Measurements from ENCODE around the gene GOSR1.
"Not testable (repeated sequence)": the region's sequence is repeated elsewhere in the genome, so short reads cannot be mapped to it uniquely, and the experiment has no call there.

The GOSR1 gene

GRCh38 chr17:30547778-30548573 is 70.8 kb downstream of the GOSR1 start:
- TF ChIP-seq, protein P1, sequence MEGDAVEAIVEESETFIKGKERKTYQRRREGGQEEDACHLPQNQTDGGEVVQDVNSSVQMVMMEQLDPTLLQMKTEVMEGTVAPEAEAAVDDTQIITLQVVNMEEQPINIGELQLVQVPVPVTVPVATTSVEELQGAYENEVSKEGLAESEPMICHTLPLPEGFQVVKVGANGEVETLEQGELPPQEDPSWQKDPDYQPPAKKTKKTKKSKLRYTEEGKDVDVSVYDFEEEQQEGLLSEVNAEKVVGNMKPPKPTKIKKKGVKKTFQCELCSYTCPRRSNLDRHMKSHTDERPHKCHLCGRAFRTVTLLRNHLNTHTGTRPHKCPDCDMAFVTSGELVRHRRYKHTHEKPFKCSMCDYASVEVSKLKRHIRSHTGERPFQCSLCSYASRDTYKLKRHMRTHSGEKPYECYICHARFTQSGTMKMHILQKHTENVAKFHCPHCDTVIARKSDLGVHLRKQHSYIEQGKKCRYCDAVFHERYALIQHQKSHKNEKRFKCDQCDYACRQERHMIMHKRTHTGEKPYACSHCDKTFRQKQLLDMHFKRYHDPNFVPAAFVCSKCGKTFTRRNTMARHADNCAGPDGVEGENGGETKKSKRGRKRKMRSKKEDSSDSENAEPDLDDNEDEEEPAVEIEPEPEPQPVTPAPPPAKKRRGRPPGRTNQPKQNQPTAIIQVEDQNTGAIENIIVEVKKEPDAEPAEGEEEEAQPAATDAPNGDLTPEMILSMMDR (IDR thresholded peaks at IDR 0.05; ENCODE audit: extremely low read depth, missing control alignments): no peak
- no peak for DNase-seq (ENCODE audit: low spot score)

DNA sequence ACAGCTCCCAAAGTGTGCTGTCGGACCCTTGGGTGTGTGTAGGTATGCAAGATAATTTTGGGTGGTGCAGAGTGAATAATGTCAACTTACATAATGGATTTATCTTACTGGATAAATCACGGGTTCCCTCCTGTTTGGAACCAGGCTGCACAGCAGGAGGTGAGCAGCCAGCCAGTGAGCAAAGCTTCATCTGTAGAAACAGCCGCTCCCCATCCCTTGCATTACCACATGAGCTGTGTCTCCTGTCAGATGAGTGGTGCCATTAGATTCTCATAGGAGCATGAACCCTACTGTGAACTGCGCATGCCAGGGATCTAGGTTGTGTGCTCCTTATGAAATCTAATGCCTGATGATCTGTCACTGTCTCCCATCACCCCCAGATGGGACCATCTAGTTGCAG is 72.0 kb downstream of the GOSR1 start:
- DNase-seq (ENCODE audit: low spot score): not testable (repeated sequence)

DNA sequence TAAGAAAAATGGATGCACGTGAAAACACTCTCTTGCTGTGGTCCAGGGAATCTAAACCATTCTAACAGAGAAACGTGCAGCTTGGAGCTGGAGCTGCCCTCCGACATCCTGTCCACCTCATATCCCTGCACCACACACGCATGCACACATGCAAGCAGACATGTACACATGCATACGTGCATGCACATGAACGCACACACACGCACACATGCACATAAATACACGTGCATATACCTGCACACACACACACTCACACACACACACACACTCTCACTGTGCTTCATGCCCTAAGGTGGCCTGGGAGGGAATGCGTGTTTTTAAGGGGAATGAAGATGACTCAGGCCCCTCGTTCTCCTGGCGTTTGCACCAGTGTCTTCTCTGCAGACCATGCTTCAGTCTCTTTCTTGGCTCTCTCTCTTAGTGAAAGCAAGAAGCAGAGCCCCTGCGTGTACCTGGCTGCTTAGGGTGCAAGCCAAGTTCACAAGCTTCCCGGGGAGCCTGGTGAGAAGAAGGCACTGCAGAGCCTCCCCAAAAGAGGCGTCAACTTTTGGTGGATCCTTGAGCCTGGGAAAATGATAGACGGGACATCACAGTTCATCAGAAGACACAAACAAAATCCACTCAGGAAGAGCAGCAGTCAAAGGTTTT is 72.8 kb downstream of the GOSR1 start:
- TF ChIP-seq, protein P1 (IDR thresholded peaks at IDR 0.05; ENCODE audit: extremely low read depth, missing control alignments): no peak
- DNase-seq (ENCODE audit: low spot score): no peak

DNA sequence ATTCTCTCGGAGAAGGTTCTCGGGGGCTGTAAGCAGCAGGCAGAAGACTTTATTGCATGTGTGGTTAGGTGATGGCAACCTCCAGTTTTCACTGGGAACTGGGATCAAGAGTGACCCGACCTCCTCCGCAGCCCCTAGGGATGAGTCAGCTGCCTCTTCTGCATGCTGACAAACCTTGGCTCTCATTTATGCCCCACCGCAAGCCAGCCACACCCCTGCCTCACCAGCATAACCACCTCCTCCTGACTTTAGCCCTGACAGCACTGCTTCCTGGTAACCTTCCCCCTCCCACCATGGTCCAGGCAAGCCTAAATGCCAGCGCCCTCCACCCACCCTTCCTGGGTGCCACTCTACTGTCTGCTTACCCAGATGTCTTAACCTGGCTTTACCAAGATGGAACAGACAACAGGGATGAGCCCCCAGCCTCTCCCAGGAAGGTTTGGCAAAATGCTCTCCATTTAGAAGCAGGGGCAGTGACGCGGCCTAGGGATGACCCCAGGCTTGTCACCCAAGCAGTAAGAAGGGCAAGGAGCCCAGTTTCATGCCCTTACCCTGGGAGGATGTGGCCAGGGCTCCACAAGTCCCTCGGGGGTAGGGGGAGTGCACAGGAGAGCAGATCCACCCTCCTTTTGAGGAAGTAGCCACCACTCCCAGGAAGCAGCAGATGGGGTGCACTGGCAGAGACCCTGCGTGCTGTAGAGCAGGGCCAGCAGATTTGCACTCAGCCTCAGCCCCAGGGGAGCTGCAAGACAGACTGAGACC is 73.5 kb downstream of the GOSR1 start:
- no peak for DNase-seq (ENCODE audit: low spot score)
- TF ChIP-seq, protein P1 (IDR thresholded peaks at IDR 0.05; ENCODE audit: extremely low read depth, missing control alignments): no peak

GRCh38 chr17:30551274-30551995 is 74.2 kb downstream of the GOSR1 start:
- not testable (repeated sequence) for DNase-seq (ENCODE audit: low spot score)

DNA sequence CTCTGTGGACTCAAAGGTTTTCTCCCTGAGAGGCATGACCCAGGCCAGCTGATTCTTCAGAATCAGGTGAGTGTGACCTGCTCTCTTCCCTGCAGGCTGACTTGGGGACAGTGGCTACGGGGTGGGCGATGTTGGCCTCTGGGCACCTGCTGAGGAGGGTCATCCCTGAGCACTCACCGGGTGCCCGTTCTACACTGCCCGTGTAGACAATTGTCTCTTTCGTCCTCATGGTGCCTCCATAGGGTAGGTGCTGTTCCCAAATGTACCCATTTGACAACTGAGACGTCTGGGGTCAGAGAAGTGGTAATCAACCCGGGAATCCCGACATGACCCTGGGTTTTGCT is 74.8 kb downstream of the GOSR1 start:
- no peak for DNase-seq (ENCODE audit: low spot score)
- TF ChIP-seq, protein P1 (IDR thresholded peaks at IDR 0.05; ENCODE audit: extremely low read depth, missing control alignments): no peak

- TF ChIP-seq, protein P1 (IDR thresholded peaks at IDR 0.05; ENCODE audit: extremely low read depth, missing control alignments): no peak
- DNase-seq (ENCODE audit: low spot score): no peak
Observed at GRCh38 chr17:30552994-30553566, 75.9 kb downstream of the GOSR1 start.

- not testable (repeated sequence) for DNase-seq (ENCODE audit: low spot score)
Observed at GRCh38 chr17:30553823-30554440, 76.7 kb downstream of the GOSR1 start.
